Measurements from ENCODE around the gene TSG101. TPM values are rescaled to one million over a fixed set of nuclear protein-coding genes. Genes with fewer than 3 reads are reported as not detected.

TSG101 gene
- total RNA-seq, 4 donors from 2014 or later = 106 to 180 (median 170) TPM

- intact Hi-C loops (cut with DNase I; ENCODE audit: low total_unique reads) = no loop called here
Observed at GRCh38 chr11:18485913-18486528, 40.7 kb downstream of the TSG101 start.

GRCh38 chr11:18479063-18479462 is 47.7 kb downstream of the TSG101 start:
- in situ Hi-C loops (cut with MboI; ENCODE audit: low sequenced_read_pairs in 4 of 4) (no loop called here), intact Hi-C loops (cut with DNase I; ENCODE audit: low total_unique reads) (no loop called here)
- peaks cover 2 to 94% of the 10 kb centered on the region in 2 donors for H3K36me3 ChIP-seq

More at GRCh38 chr11:18485913-18486528, 40.7 kb downstream of the TSG101 start:
- Histone ChIP-seq H3K27me3 (no peaks in the 10 kb centered on the region), H3K9me3 (no peaks in the 10 kb centered on the region), H3K27ac (no peak overlapping the region), H3K4me3 (no peak overlapping the region), H3K4me1 (no peaks in the 10 kb centered on the region), H3K36me3 (peaks cover 2 to 46% of the 10 kb centered on the region in 2 donors)
- ATAC-seq (no peak), DNase-seq (no peak)
- TF ChIP-seq POLR2A (IDR thresholded peaks at IDR 0.05) (no peak), CTCF (IDR thresholded peaks at IDR 0.05 in 4 of 5, conservative IDR thresholded peaks at IDR 0.05 in 1 of 5) (no peak)
- in situ Hi-C loops (cut with MboI; ENCODE audit: low sequenced_read_pairs in 4 of 4) = no loop called here

DNA sequence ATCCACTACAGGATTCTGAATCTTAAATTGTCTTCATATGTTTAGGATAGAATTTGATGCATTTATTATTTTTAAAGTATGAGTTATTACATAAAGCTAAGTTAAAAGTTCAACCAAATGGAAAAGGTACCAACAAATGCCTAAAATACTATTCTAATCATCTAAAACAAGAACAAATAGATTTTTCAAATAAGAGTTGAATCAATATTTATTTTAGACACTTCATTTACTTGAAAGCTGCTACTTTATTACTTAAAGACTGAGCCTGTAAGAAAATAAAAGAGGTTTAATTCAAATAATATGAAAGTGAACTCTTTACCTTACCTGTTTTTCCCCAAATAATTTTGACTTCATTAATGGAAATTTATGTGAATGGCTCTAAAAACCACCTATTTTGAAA is 54.2 kb downstream of the TSG101 start:
- no peak overlapping the region for H3K27ac ChIP-seq
- peaks cover 0 to 38% of the 10 kb centered on the region in 2 donors for H3K36me3 ChIP-seq
- TF ChIP-seq POLR2A (IDR thresholded peaks at IDR 0.05) (no peak), CTCF (IDR thresholded peaks at IDR 0.05 in 4 of 5, conservative IDR thresholded peaks at IDR 0.05 in 1 of 5) (no peak)
- H3K4me1 ChIP-seq = no peaks in the 10 kb centered on the region
- intact Hi-C loops (cut with DNase I; ENCODE audit: low total_unique reads) = no loop called here
- DNase-seq (no peak), ATAC-seq (no peak)
- no peak overlapping the region for H3K4me3 ChIP-seq
- H3K9me3 ChIP-seq = no peaks in the 10 kb centered on the region
- in situ Hi-C loops (cut with MboI; ENCODE audit: low sequenced_read_pairs in 4 of 4) = no loop called here
- H3K27me3 ChIP-seq = no peaks in the 10 kb centered on the region

More at GRCh38 chr11:18479063-18479462, 47.7 kb downstream of the TSG101 start:
- H3K27me3 ChIP-seq = no peaks in the 10 kb centered on the region
- no peak overlapping the region for H3K4me3 ChIP-seq
- DNase-seq (no peak), ATAC-seq (no peak)
- H3K9me3 ChIP-seq = no peaks in the 10 kb centered on the region
- no peak for TF ChIP-seq CTCF (IDR thresholded peaks at IDR 0.05 in 4 of 5, conservative IDR thresholded peaks at IDR 0.05 in 1 of 5)
- no peak for TF ChIP-seq POLR2A (IDR thresholded peaks at IDR 0.05)
- H3K27ac ChIP-seq = no peak overlapping the region
- no peaks in the 10 kb centered on the region for H3K4me1 ChIP-seq

DNA sequence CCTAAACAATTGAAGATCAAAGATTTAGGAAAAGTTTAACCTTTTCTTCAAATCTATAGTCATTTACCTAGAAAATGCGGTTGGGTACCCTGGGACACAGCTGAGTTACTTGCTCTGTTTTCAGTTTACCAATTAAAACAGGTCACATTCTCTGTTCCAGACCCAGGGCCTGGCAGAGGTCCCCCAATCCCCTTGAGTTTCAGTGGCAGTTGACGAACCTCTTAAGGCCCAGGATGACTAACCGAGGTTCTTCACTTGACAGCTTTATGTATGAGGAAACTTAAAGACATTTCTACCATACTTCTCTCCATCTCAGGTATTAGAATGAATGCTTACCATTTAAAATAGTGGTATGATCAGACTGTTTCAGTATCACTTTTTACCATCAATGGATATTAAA is 54.7 kb downstream of the TSG101 start:
- H3K27me3 ChIP-seq = no peaks in the 10 kb centered on the region
- intact Hi-C loops (cut with DNase I; ENCODE audit: low total_unique reads) (no loop called here), in situ Hi-C loops (cut with MboI; ENCODE audit: low sequenced_read_pairs in 4 of 4) (no loop called here)
- no peak overlapping the region for H3K27ac ChIP-seq
- no peak for DNase-seq
- no peak overlapping the region for H3K4me3 ChIP-seq
- ATAC-seq = no peak
- H3K4me1 ChIP-seq = no peaks in the 10 kb centered on the region
- peaks cover 0 to 32% of the 10 kb centered on the region in 2 donors for H3K36me3 ChIP-seq
- no peaks in the 10 kb centered on the region for H3K9me3 ChIP-seq
- no peak for TF ChIP-seq CTCF (IDR thresholded peaks at IDR 0.05 in 4 of 5, conservative IDR thresholded peaks at IDR 0.05 in 1 of 5)
- no peak for TF ChIP-seq POLR2A (IDR thresholded peaks at IDR 0.05)

DNA sequence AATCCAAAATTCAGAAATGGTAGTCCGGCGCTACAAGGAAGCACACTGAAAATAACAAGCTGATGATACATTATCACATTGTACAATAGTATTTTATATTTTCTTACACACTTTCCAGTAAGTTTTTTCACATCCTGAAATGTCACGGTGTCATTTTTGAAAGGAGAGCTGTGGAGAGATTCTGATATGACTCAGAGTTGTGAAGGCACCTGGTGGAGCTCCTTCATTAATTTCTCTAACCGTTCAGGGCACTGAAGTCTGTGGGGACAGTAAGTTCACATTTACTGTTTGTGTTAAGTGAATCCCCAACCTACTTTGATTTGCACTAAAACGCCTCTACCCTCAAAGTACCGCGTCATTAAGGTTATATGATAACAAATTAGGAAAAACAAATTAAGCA is 57.8 kb downstream of the TSG101 start:
- TF ChIP-seq POLR2A (IDR thresholded peaks at IDR 0.05) (no peak), CTCF (IDR thresholded peaks at IDR 0.05 in 4 of 5, conservative IDR thresholded peaks at IDR 0.05 in 1 of 5) (no peak)
- Histone ChIP-seq H3K36me3 (peaks cover 0 to 8% of the 10 kb centered on the region in 2 donors), H3K4me3 (no peak overlapping the region), H3K27ac (no peak overlapping the region), H3K4me1 (no peaks in the 10 kb centered on the region), H3K27me3 (no peaks in the 10 kb centered on the region), H3K9me3 (no peaks in the 10 kb centered on the region)
- DNase-seq = no peak
- in situ Hi-C loops (cut with MboI; ENCODE audit: low sequenced_read_pairs in 4 of 4) (no loop called here), intact Hi-C loops (cut with DNase I; ENCODE audit: low total_unique reads) (no loop called here)
- no peak for ATAC-seq
